ENCODE results near the gene CYSTM1.

CYSTM1 gene

DNA sequence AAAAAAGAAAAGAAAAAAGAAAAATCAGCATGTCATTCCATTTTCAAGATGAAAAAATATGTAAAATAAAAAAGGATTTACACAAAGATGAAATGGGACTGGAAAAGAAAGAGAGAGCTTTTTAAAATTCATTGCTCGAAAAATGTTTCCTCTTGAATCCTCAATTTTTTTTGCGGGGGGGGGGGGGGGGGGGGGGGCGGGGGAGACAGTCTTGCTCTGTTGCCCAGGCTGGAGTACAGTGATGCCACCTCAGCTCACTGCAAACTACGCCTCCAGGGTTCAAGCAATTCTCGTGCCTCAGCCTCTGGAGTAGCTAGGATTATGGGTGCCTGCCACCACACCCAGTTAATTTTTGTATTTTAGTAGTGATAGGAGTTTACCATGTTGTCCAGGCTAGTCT, 111.4 kb downstream of the CYSTM1 start:
- TF ChIP-seq, protein P1, sequence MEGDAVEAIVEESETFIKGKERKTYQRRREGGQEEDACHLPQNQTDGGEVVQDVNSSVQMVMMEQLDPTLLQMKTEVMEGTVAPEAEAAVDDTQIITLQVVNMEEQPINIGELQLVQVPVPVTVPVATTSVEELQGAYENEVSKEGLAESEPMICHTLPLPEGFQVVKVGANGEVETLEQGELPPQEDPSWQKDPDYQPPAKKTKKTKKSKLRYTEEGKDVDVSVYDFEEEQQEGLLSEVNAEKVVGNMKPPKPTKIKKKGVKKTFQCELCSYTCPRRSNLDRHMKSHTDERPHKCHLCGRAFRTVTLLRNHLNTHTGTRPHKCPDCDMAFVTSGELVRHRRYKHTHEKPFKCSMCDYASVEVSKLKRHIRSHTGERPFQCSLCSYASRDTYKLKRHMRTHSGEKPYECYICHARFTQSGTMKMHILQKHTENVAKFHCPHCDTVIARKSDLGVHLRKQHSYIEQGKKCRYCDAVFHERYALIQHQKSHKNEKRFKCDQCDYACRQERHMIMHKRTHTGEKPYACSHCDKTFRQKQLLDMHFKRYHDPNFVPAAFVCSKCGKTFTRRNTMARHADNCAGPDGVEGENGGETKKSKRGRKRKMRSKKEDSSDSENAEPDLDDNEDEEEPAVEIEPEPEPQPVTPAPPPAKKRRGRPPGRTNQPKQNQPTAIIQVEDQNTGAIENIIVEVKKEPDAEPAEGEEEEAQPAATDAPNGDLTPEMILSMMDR (IDR thresholded peaks at IDR 0.05; ENCODE audit: low read depth, low read length) = no peak
- DNase-seq (ENCODE audit: extremely low read depth, low read depth) = no peak

DNA sequence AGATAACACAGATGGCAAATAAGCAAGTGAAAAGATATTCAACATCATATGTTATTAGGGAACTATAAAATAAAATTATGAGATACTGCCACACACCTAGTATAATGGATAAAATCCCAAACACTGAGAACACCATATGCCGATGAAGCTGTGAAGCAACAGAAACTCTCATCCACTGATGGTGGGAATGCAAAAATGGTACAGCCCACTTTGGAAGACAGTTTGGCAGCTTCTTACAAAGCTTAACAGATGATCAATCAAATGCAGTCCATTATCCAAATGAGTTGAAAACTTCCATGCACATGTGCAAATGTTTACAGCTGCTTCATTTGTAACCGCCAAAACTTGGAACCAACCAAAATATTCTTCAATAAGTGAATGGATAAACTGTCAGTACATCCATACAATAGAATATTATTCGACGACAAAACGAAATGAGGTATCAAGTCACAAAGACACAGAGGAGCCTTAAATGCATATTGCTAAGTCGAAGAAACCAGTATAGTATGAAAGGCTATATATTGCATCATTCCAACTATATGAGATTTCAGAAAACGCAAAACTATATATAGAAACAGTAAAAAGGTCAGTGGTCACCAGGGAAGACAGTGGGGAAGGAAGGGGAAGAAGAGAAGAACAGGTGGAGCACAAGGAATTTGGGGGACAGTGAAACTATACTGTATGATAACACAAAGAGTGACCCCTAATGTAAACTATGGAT, 113.0 kb downstream of the CYSTM1 start:
- TF ChIP-seq, protein P1 (IDR thresholded peaks at IDR 0.05; ENCODE audit: low read depth, low read length) = no peak

DNA sequence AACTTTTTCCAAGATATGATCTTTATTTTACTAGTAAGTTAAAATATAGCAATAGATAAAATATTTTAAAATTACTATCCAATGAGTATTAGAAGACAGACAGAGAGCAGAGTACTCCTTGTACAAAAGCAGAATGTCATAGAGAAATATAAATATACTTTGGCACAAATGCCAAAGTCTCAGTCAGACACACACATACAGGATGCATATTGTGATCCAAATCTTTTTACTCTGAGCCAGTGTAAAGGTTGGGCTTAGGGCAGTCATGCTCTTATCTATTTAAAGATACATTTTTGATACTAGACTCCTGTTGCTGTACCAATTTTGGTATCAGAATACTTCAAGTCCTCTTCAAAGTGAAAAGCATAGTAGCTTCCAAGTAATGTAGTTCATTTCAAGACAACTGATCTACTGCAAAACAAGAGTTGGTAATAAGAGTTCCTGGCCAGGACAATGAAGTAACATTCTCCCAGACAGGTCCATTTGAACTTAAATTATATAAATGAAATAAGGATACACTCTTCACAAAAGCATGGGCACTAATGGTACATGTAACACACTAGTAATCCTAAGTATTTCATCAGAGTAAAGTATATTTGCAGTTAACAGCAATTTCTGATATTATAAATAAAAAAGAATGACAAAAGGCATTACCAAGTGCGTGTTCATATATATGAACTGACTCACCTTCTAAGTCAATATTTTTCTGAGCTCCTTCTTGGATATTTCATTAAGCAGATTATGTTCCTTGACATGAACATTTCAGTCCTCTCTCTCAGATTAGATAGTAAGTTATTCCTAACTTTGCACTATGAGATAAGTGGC, 117.4 kb downstream of the CYSTM1 start:
- DNase-seq (ENCODE audit: extremely low read depth, low read depth) = no peak
- TF ChIP-seq, protein P1 (IDR thresholded peaks at IDR 0.05; ENCODE audit: low read depth, low read length) = no peak

More for the DNA sequence above, 113.0 kb downstream of the CYSTM1 start:
- no peak for DNase-seq (ENCODE audit: extremely low read depth, low read depth)
